HG02973 (cell line): ENCODE results near the gene PLPPR5.
A peak's percentile ranks its signal among the peaks of the same experiment; 100 is the strongest.
"Not testable (repeated sequence)": the region's sequence is repeated elsewhere in the genome, so short reads cannot be mapped to it uniquely, and the experiment has no call there.

ENCODE experiments used
- ATAC-seq: cut with Tn5 transposase; IDR thresholded peaks from one replicate; pipeline ENCODE4 v1.9.1; 2021; ENCODE audit warnings: moderate library complexity; ENCODE audit not compliant: unreplicated experiment

Gene PLPPR5

GRCh38 chr1:98919652-98920051 lies 85.0 kb downstream of the PLPPR5 start:
- no peak for ATAC-seq

GRCh38 chr1:98919211-98919610 lies 85.5 kb downstream of the PLPPR5 start:
- ATAC-seq: no peak

GRCh38 chr1:98914547-98914946 lies 90.1 kb downstream of the PLPPR5 start:
- ATAC-seq: no peak

- ATAC-seq: no peak
These were observed 93.8 kb downstream of the PLPPR5 start for GRCh38 chr1:98910827-98911226.

GRCh38 chr1:98908980-98909379 lies 95.7 kb downstream of the PLPPR5 start:
- no peak for ATAC-seq

GRCh38 chr1:98906809-98907208 lies 97.9 kb downstream of the PLPPR5 start:
- ATAC-seq: no peak

GRCh38 chr1:98906361-98906760 lies 98.3 kb downstream of the PLPPR5 start:
- no peak for ATAC-seq

- no peak for ATAC-seq
These were observed 100.0 kb downstream of the PLPPR5 start for GRCh38 chr1:98904684-98905083.

GRCh38 chr1:98903726-98904125 lies 100.9 kb downstream of the PLPPR5 start:
- ATAC-seq: no peak

- no peak for ATAC-seq
These were observed 101.4 kb downstream of the PLPPR5 start for GRCh38 chr1:98903261-98903660.

- ATAC-seq: no peak
These were observed 105.7 kb downstream of the PLPPR5 start for GRCh38 chr1:98898940-98899339.

GRCh38 chr1:98897479-98897878 lies 107.2 kb downstream of the PLPPR5 start:
- no peak for ATAC-seq

GRCh38 chr1:98896711-98897445 lies 107.8 kb downstream of the PLPPR5 start:
- ATAC-seq: no peak

GRCh38 chr1:98893371-98893770 lies 111.3 kb downstream of the PLPPR5 start:
- no peak for ATAC-seq

- no peak for ATAC-seq
These were observed 115.8 kb downstream of the PLPPR5 start for GRCh38 chr1:98888869-98889268.

- ATAC-seq: no peak
These were observed 117.2 kb downstream of the PLPPR5 start for GRCh38 chr1:98887507-98887906.

- no peak for ATAC-seq
These were observed 119.8 kb downstream of the PLPPR5 start for GRCh38 chr1:98884864-98885263.

GRCh38 chr1:98881901-98882300 lies 122.8 kb downstream of the PLPPR5 start:
- ATAC-seq: no peak

GRCh38 chr1:98881234-98881633 lies 123.4 kb downstream of the PLPPR5 start:
- ATAC-seq: not testable (repeated sequence)

GRCh38 chr1:98874828-98875227 lies 129.8 kb downstream of the PLPPR5 start:
- ATAC-seq: no peak

- peak; percentile 98 for ATAC-seq
These were observed 133.4 kb downstream of the PLPPR5 start for GRCh38 chr1:98870959-98871903.

GRCh38 chr1:98865796-98866195 lies 138.9 kb downstream of the PLPPR5 start:
- ATAC-seq: no peak
